ENCODE results near the gene OR6A2.

Gene OR6A2

DNA sequence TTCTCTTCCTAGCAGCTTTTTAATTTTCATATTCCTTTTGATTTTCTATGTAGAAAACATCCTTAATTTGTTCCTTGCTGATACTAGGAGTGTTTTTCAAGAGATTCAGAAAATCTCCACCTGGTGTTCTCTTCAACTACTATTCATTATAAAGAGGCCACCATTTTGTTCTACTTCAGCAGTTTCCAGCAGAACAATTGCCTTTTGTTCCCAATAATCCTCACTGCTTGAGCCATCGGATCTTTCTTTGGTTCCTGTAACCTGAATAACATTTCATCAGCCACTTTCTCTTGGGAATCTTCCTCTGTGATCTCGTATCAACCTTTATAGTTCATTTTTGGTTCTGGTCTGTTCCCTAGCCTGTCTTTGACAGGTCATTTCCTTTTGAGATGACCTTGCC lies 44.2 kb upstream of the OR6A2 start:
- H3F3A ChIP-seq (ENCODE audit: insufficient read depth) = no peaks in the 10 kb centered on the region
- H3K4me3 ChIP-seq (ENCODE audit: insufficient read depth, low read length, poor library complexity, severe bottlenecking) = no peak overlapping the region
- H4K20me1 ChIP-seq (ENCODE audit: low read depth, low read length) = 0 out of 2 replicates have a peak, but pooled peaks cover 4% of the 10 kb centered on the region
- no peaks in the 10 kb centered on the region for H3K9me3 ChIP-seq (ENCODE audit: insufficient read depth, low read length)
- no peak overlapping the region for H3K4me2 ChIP-seq (ENCODE audit: low read depth, low read length, poor library complexity, severe bottlenecking)
- H3K27ac ChIP-seq (ENCODE audit: low read depth, low read length) = no peak overlapping the region
- no peaks in the 10 kb centered on the region for H3K9me2 ChIP-seq (replicated peaks; ENCODE audit: insufficient read depth, low read length)
- H3K36me3 ChIP-seq (ENCODE audit: low read length) = no peaks in the 10 kb centered on the region
- H2AFZ ChIP-seq (ENCODE audit: low read depth, low read length, severe bottlenecking) = no peak overlapping the region
- no peak overlapping the region for H3K9ac ChIP-seq (ENCODE audit: low read length)
- TF ChIP-seq EZH2phosphoT487 (conservative IDR thresholded peaks at IDR 0.05; ENCODE audit: low read length) = no peak
- TF ChIP-seq, protein P1, sequence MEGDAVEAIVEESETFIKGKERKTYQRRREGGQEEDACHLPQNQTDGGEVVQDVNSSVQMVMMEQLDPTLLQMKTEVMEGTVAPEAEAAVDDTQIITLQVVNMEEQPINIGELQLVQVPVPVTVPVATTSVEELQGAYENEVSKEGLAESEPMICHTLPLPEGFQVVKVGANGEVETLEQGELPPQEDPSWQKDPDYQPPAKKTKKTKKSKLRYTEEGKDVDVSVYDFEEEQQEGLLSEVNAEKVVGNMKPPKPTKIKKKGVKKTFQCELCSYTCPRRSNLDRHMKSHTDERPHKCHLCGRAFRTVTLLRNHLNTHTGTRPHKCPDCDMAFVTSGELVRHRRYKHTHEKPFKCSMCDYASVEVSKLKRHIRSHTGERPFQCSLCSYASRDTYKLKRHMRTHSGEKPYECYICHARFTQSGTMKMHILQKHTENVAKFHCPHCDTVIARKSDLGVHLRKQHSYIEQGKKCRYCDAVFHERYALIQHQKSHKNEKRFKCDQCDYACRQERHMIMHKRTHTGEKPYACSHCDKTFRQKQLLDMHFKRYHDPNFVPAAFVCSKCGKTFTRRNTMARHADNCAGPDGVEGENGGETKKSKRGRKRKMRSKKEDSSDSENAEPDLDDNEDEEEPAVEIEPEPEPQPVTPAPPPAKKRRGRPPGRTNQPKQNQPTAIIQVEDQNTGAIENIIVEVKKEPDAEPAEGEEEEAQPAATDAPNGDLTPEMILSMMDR (IDR thresholded peaks at IDR 0.05; ENCODE audit: insufficient read depth, low read length, poor library complexity, severe bottlenecking) = no peak
- H3K27me3 ChIP-seq (ENCODE audit: low read length) = no peaks in the 10 kb centered on the region; the same call in 1 of the 2 replicates
- H3K79me2 ChIP-seq (ENCODE audit: insufficient read depth, low read length) = no peaks in the 10 kb centered on the region

DNA sequence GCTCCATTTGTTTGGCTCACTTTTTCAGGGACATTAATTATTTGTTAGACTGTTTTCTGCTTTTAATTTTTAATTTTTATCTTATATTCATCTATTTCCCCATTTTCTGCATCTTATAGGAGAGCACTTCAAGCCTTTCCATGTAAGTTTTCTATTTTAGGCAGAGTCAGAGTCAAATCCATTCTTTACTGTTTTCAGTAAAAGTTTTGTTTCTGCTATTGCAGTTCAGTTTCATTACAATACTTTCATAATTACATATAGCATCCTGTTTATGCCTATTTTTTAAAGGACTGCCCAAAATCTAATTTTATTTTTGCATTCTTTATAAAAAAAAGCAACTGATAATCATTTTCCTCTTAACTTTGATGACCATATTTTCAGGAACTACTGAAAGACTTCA lies 42.2 kb upstream of the OR6A2 start:
- Histone ChIP-seq H3K36me3 (ENCODE audit: low read length) (no peaks in the 10 kb centered on the region), H3K27me3 (ENCODE audit: low read length) (no peaks in the 10 kb centered on the region; the same call in 1 of the 2 replicates), H4K20me1 (ENCODE audit: low read depth, low read length) (0 out of 2 replicates have a peak, but pooled peaks cover 4% of the 10 kb centered on the region), H3K27ac (ENCODE audit: low read depth, low read length) (no peak overlapping the region), H3K9me3 (ENCODE audit: insufficient read depth, low read length) (no peaks in the 10 kb centered on the region), H3K9me2 (replicated peaks; ENCODE audit: insufficient read depth, low read length) (no peaks in the 10 kb centered on the region), H3K9ac (ENCODE audit: low read length) (no peak overlapping the region), H3K4me3 (ENCODE audit: insufficient read depth, low read length, poor library complexity, severe bottlenecking) (no peak overlapping the region), H3K79me2 (ENCODE audit: insufficient read depth, low read length) (no peaks in the 10 kb centered on the region), H2AFZ (ENCODE audit: low read depth, low read length, severe bottlenecking) (no peak overlapping the region), H3K4me2 (ENCODE audit: low read depth, low read length, poor library complexity, severe bottlenecking) (no peak overlapping the region), H3F3A (ENCODE audit: insufficient read depth) (no peaks in the 10 kb centered on the region)
- TF ChIP-seq, protein P1 (IDR thresholded peaks at IDR 0.05; ENCODE audit: insufficient read depth, low read length, poor library complexity, severe bottlenecking) = no peak
- no peak for TF ChIP-seq EZH2phosphoT487 (conservative IDR thresholded peaks at IDR 0.05; ENCODE audit: low read length)

DNA sequence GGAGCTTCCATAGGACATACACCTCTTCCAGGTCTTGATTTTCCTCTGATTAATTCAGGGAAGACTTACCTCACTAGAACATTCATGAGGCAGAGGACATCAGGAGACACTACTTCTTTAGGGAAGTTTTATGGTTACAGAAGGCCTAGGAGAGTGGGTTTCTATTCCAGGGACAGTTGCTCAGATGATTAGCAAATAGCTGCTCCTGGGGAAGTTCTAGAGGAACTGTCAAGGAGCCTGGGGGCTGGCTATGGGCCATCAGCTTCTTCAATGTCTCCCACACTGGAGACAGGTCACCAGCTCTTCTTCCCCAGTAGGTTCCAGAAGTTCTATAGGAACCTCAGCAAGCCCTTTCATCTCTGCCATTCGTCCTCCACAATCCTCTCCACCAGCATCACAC lies 34.5 kb upstream of the OR6A2 start:
- Histone ChIP-seq H3K27me3 (ENCODE audit: low read length) (no peaks in the 10 kb centered on the region), H3K9me3 (ENCODE audit: insufficient read depth, low read length) (no peaks in the 10 kb centered on the region), H3F3A (ENCODE audit: insufficient read depth) (no peaks in the 10 kb centered on the region), H3K9ac (ENCODE audit: low read length) (no peak overlapping the region), H3K4me2 (ENCODE audit: low read depth, low read length, poor library complexity, severe bottlenecking) (no peak overlapping the region), H2AFZ (ENCODE audit: low read depth, low read length, severe bottlenecking) (no peak overlapping the region), H3K9me2 (replicated peaks; ENCODE audit: insufficient read depth, low read length) (no peaks in the 10 kb centered on the region), H3K79me2 (ENCODE audit: insufficient read depth, low read length) (no peaks in the 10 kb centered on the region), H3K27ac (ENCODE audit: low read depth, low read length) (no peak overlapping the region), H3K36me3 (ENCODE audit: low read length) (no peaks in the 10 kb centered on the region), H3K4me3 (ENCODE audit: insufficient read depth, low read length, poor library complexity, severe bottlenecking) (no peak overlapping the region), H4K20me1 (ENCODE audit: low read depth, low read length) (no peaks in the 10 kb centered on the region)
- TF ChIP-seq, protein P1 (IDR thresholded peaks at IDR 0.05; ENCODE audit: insufficient read depth, low read length, poor library complexity, severe bottlenecking) = no peak
- TF ChIP-seq EZH2phosphoT487 (conservative IDR thresholded peaks at IDR 0.05; ENCODE audit: low read length) = no peak

Measured in SU-DHL-6 (cell line).